HepG2 (cell line): ENCODE data around the gene VGLL3. TPM values are rescaled to one million over a fixed set of nuclear protein-coding genes. Genes with fewer than 3 reads are reported as not detected.

ENCODE experiments used
- ATAC-seq: fragments of 200-7000 bp; cut with Tn5 transposase; 3 replicates; pipeline ENCODE4 v1.9.1; 2020; ENCODE audit warnings: mild to moderate bottlenecking, moderate library complexity
- BruUV-seq: library from RNA; stranded (reverse); fragments of 400-500 nt; replicated peaks from 2 replicates; lab custom pipeline; 2021; lab: Mats Ljungman, UMichigan
- CTCF ChIA-PET: fragments of 300-600 bp; formaldehyde crosslinking; extraction: SDS; loops from one replicate; lab custom pipeline; 2021; ENCODE audit warnings: low total read pairs, inconsistent platforms, low intra/inter-chr PET ratio; lab: Yijun Ruan, JAX
- POLR2A ChIA-PET: fragments of 350-600 bp; sonication (Branson Sonifier 250); formaldehyde crosslinking; loops from one replicate; lab custom pipeline; 2020; ENCODE audit warnings: antibody characterized with exemption, inconsistent platforms; lab: Yijun Ruan, JAX
- DNase-seq: peaks from one replicate; pipeline ENCODE4 v3.0.0-alpha.2; 2015; ENCODE audit warnings: low spot score
- FAIRE-seq: peaks from 3 replicates; lab custom pipeline; 2011; peaks lifted over from hg19 to GRCh38; lab: Jason Lieb, UNC
- H2AFZ ChIP-seq: one replicate; pipeline ENCODE4 v1.6.1; 2011; ENCODE audit warnings: low read length, inconsistent platforms
- H3K27ac ChIP-seq: fragments of 300-600 bp; 3 replicates; pipeline ENCODE4 v1.8.0; 2011; ENCODE audit warnings: mixed run types, mild to moderate bottlenecking, mixed read lengths, low read length, inconsistent platforms; ENCODE audit not compliant: insufficient read depth; ENCODE audit errors: extremely low read length
- H3K27me3 ChIP-seq, 2 experiments: fragments of 200-600 bp in 1 of 2; 2 replicates in 1 of 2; 3 replicates in 1 of 2; pipeline versions ENCODE4 v1.6.0 to v1.8.0; 2011; ENCODE audit warnings: low read length in 2 of 2, mild to moderate bottlenecking in 2 of 2, moderate library complexity in 2 of 2, inconsistent platforms in 1 of 2; ENCODE audit not compliant: insufficient read depth in 2 of 2, control insufficient read depth in 1 of 2
- H3K36me3 ChIP-seq, 2 experiments: fragments of 200-600 bp in 1 of 2; replicated peaks in 1 of 2; 2 replicates in 1 of 2; 3 replicates in 1 of 2; pipeline versions ENCODE4 v1.5.1 to v1.8.0; 2011; ENCODE audit warnings: low read length in 2 of 2, inconsistent platforms in 1 of 2; ENCODE audit not compliant: insufficient read depth in 2 of 2, control insufficient read depth in 1 of 2
- H3K4me1 ChIP-seq: 2 replicates; pipeline ENCODE4 v1.5.1; 2012; ENCODE audit warnings: low read length, inconsistent platforms; ENCODE audit not compliant: insufficient read depth
- H3K4me2 ChIP-seq: 2 replicates; pipeline ENCODE4 v1.6.0; 2011; ENCODE audit warnings: low read depth, low read length, inconsistent platforms
- H3K4me3 ChIP-seq, 3 experiments: fragments of 200-600 bp in 1 of 3; sonication (generic), shearing (Covaris generic) in 1 of 3; replicated peaks in 1 of 3; 2 replicates each; pipeline ENCODE4 v1.5.1; 2011 to 2016; ENCODE audit warnings: low read length in 3 of 3, inconsistent platforms in 2 of 3, low read depth in 2 of 3, mild to moderate bottlenecking in 2 of 3, control low read depth in 1 of 3, mixed read lengths in 1 of 3; ENCODE audit not compliant: insufficient read depth in 1 of 3
- H3K79me2 ChIP-seq: one replicate; pipeline ENCODE4 v1.6.1; 2011; ENCODE audit warnings: low read length, inconsistent platforms; ENCODE audit not compliant: insufficient read depth
- H3K9ac ChIP-seq: 2 replicates; pipeline ENCODE4 v1.6.0; 2011; ENCODE audit warnings: mild to moderate bottlenecking, low read depth, low read length, inconsistent platforms; ENCODE audit not compliant: insufficient read depth
- H3K9me3 ChIP-seq: 2 replicates; pipeline ENCODE4 v1.5.1; 2012; ENCODE audit warnings: mild to moderate bottlenecking, low read length
- H4K20me1 ChIP-seq: 2 replicates; pipeline ENCODE4 v1.6.0; 2011; ENCODE audit warnings: inconsistent platforms, mild to moderate bottlenecking, low read length, moderate library complexity; ENCODE audit not compliant: insufficient read depth
- TP53 ChIP-seq: sonication (generic); formaldehyde crosslinking; conservative IDR thresholded peaks from 2 replicates; pipeline ENCODE4 v1.4.0; 2020; ENCODE audit warnings: missing genetic modification reagents
- ZNF775 ChIP-seq: sonication (generic); formaldehyde crosslinking; IDR thresholded peaks from 2 replicates; pipeline ENCODE4 v1.4.0; 2020; ENCODE audit warnings: missing genetic modification reagents, mild to moderate bottlenecking, moderate library complexity, borderline replicate concordance
- ZNF782 ChIP-seq: sonication (generic); formaldehyde crosslinking; IDR thresholded peaks from 2 replicates; pipeline ENCODE4 v1.4.0; 2020; ENCODE audit warnings: missing genetic modification reagents, mild to moderate bottlenecking, borderline replicate concordance
- WGBS: methylation state at CpG from one replicate; pipeline ENCODE4 v1.1.6; 2017; ENCODE audit warnings: low lambda C conversion rate; 5-methylcytosine and 5-hydroxymethylcytosine counted together
- in situ Hi-C: cut with HindIII; loops from 2 replicates; pipeline ENCODE4 v1.10.0; 2017; ENCODE audit warnings: low pct_unique_long_range_greater_than_20kb; ENCODE audit not compliant: extremely low pct_ligation_motif_present
- intact Hi-C: fragments of 100-400 bp; cut with micrococcal nuclease; formaldehyde crosslinking; loops from one replicate; pipeline ENCODE4 v1.10.0; 2022; ENCODE audit not compliant: unreplicated experiment
- polyA plus RNA-seq, 8 experiments: library from polyadenylated mRNA; depleted of rRNA in 3 of 8; stranded (reverse) in 7 of 8; unstranded in 1 of 8; fragments of >200 nt; fragmentation: Illumina TruSeq in 4 of 8; extraction: Trizol in 4 of 8; gene quantifications; 2 replicates each; pipeline versions ENCODE4 v1.2.1 to v1.2.3, GENCODE V29; 2011 to 2016; ENCODE audit warnings: low read depth in 4 of 8, missing spikeins in 1 of 8, mixed read lengths in 1 of 8; ENCODE audit not compliant: insufficient read depth in 1 of 8
- total RNA-seq, 5 experiments: library from RNA; depleted of rRNA; stranded (reverse); fragments of >200 nt; fragmentation: Illumina TruSeq; extraction: Trizol; gene quantifications; 2 replicates each; pipeline ENCODE4 v1.2.3, GENCODE V29; 2016; ENCODE audit warnings: low read depth in 1 of 5
- TF ChIP-seq, protein P1 (sequence below): sonication (generic); formaldehyde crosslinking; IDR thresholded peaks from 2 replicates; pipeline ENCODE4 v1.4.0; 2020; ENCODE audit warnings: missing genetic modification reagents
- TF ChIP-seq, protein P2 (sequence below): sonication (generic); formaldehyde crosslinking; IDR thresholded peaks from 2 replicates; pipeline ENCODE4 v1.4.0; 2020; ENCODE audit warnings: missing genetic modification reagents, borderline replicate concordance

Gene VGLL3
- total and polyA plus RNA-seq, 2 of the 13 experiments (the other 11 are each of a cell fraction or from before 2014, with no cell fraction given) = 0.03 to 0.07 TPM

DNA sequence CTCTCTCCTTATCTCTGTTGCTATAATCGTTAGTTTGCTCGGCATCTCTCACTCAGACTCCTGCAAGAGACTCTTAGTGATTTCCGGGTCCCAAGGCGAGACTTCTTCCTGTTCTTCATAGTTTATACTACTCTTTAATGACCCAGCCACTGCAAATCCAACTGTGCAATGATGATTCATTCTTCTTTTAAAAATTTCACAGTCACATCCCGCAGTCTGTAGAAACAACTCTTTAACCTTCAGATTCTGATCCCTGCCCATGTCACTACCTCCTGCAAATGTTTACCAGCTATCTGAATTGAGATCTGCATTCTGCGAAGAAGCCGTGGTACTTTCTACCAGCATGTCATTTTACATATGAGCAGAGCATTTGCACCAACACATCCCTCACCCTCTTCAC, 2.8 kb upstream of the VGLL3 start:
- BruUV-seq = no TSS peak
- TF ChIP-seq ZNF782 (CRISPR knock-in tag) = no peak
- TF ChIP-seq, protein P1, sequence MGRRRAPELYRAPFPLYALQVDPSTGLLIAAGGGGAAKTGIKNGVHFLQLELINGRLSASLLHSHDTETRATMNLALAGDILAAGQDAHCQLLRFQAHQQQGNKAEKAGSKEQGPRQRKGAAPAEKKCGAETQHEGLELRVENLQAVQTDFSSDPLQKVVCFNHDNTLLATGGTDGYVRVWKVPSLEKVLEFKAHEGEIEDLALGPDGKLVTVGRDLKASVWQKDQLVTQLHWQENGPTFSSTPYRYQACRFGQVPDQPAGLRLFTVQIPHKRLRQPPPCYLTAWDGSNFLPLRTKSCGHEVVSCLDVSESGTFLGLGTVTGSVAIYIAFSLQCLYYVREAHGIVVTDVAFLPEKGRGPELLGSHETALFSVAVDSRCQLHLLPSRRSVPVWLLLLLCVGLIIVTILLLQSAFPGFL = no peak
- TF ChIP-seq TP53 (CRISPR knock-in tag) = no peak
- TF ChIP-seq ZNF775 (CRISPR knock-in tag) = no peak
- TF ChIP-seq, protein P2, sequence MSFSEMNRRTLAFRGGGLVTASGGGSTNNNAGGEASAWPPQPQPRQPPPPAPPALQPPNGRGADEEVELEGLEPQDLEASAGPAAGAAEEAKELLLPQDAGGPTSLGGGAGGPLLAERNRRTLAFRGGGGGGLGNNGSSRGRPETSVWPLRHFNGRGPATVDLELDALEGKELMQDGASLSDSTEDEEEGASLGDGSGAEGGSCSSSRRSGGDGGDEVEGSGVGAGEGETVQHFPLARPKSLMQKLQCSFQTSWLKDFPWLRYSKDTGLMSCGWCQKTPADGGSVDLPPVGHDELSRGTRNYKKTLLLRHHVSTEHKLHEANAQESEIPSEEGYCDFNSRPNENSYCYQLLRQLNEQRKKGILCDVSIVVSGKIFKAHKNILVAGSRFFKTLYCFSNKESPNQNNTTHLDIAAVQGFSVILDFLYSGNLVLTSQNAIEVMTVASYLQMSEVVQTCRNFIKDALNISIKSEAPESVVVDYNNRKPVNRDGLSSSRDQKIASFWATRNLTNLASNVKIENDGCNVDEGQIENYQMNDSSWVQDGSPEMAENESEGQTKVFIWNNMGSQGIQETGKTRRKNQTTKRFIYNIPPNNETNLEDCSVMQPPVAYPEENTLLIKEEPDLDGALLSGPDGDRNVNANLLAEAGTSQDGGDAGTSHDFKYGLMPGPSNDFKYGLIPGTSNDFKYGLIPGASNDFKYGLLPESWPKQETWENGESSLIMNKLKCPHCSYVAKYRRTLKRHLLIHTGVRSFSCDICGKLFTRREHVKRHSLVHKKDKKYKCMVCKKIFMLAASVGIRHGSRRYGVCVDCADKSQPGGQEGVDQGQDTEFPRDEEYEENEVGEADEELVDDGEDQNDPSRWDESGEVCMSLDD = no peak
- Histone ChIP-seq H3K36me3 (no peaks in the 10 kb centered on the region), H3K4me3 (no peak overlapping the region), H4K20me1 (no peaks in the 10 kb centered on the region), H3K79me2 (no peaks in the 10 kb centered on the region), H2AFZ (no peak overlapping the region), H3K27me3 (peaks cover 1 to 15% of the 10 kb centered on the region in 2 experiments), H3K4me1 (no peaks in the 10 kb centered on the region), H3K9ac (no peak overlapping the region), H3K4me2 (no peak overlapping the region), H3K9me3 (no peaks in the 10 kb centered on the region), H3K27ac (no peak overlapping the region)
- DNase-seq (no peak), ATAC-seq (no peak), FAIRE-seq (no peak)
- ChIA-PET POLR2A (no interaction called here), CTCF (no interaction called here)
- WGBS = 34% methylated on average over 7 of the region's 7 CpGs
- intact Hi-C loops = no loop called here
- in situ Hi-C loops = no loop called here
